ENCODE data around the gene OR5AU1.
A peak's percentile ranks its signal among the peaks of the same experiment; 100 is the strongest.

The OR5AU1 gene

DNA sequence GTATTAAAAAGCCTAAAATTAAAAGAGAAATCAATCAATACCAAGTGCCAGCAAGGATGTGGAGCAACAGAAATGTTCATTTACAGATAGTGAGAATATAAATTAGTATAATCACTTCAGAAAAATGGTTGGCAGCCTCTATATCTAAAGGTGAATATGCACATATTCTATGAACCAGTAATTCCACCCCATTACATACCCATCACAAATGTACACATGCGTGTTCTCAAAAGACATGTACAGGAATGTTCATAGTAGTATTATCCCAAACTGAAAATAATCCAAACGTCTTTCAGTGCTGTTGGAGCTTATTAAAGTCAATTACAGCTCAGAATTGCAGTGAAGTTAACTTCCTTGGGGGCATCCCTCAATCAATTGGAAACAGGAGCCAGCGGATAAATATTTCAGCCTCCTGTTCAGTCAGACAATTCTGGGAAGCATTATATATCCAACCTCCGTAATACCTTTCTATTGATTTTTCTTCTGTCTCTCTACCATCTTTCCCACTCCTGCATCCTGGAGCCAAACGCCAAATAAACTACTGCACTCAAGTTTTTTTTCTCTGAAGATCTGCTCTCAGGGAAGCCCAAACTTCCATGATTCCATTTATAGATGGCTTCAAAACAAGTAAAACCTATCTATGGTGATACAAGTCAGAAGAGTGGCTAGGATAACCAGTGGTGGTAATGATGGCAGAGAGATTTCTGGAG lies 45.0 kb upstream of the OR5AU1 start:
- H3K4me3 ChIP-seq (ENCODE audit: low read depth, low read length): no peak overlapping the region
- no peak for TF ChIP-seq CTCF (IDR thresholded peaks at IDR 0.05; ENCODE audit: low read depth, low read length)

GRCh38 chr14:21199611-21200560 lies 44.0 kb upstream of the OR5AU1 start:
- H3K4me3 ChIP-seq (ENCODE audit: low read depth, low read length): no peak overlapping the region
- TF ChIP-seq CTCF (IDR thresholded peaks at IDR 0.05; ENCODE audit: low read depth, low read length): no peak

DNA sequence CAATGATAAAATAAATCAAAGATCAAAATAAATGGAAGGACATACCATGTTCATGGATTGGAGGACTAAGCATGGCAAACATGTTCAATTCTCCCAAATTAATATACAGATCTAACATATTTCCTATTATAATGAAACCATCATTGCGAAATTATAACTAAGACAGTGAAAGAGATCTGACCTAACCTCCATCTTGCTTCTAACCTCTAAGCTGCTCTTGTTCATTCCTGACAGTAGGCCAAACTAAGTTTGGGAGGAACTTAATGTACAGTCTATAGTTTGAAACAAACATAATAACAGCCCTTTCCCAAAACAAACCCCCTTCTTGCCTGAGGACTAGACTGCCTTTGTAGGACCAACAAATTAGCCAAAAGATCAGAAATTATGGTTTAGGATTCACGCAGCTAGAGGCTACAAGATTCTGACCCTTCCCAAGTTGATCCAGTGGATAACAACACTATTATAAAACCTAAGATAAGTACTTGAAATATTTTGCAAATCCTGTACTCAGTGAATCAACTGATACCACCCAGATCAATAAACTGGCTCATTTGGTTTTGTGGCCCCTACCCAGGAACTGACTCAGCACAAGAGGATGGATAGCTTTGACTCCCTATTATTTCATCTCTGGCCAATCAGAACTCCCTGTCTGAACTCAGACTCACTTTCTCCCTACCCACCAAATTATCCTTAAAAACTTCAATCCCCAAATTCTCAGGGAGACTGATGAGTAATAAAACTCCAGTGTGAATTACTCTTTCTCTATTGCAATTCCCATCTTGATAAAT lies 41.7 kb upstream of the OR5AU1 start:
- no peak overlapping the region for H3K4me3 ChIP-seq (ENCODE audit: low read depth, low read length)
- no peak for TF ChIP-seq CTCF (IDR thresholded peaks at IDR 0.05; ENCODE audit: low read depth, low read length)

DNA sequence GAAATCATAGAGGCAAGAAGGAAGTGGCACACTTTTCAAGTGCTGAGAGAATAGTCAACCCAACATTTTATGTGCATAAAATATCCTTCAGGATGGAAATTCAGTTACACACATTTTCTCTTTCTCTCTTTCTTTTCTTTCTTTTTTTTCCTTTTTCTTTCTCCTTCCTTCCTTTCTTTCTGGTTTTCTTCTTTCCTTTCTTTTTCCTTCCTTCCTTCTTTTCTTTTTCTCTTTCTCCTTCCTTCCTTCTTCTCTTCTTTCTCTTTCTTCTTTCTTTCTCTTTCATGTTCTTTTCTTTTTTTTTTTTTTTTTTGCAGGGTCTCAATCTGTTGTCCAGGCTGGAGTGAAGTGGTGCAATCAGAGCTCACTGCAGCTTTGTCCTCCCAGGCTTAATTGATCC lies 38.7 kb upstream of the OR5AU1 start:
- TF ChIP-seq CTCF (IDR thresholded peaks at IDR 0.05; ENCODE audit: low read depth, low read length): no peak
- no peak overlapping the region for H3K4me3 ChIP-seq (ENCODE audit: low read depth, low read length)

- no peak for TF ChIP-seq CTCF (IDR thresholded peaks at IDR 0.05; ENCODE audit: low read depth, low read length)
Observed at GRCh38 chr14:21192875-21193535, 37.1 kb upstream of the OR5AU1 start.

DNA sequence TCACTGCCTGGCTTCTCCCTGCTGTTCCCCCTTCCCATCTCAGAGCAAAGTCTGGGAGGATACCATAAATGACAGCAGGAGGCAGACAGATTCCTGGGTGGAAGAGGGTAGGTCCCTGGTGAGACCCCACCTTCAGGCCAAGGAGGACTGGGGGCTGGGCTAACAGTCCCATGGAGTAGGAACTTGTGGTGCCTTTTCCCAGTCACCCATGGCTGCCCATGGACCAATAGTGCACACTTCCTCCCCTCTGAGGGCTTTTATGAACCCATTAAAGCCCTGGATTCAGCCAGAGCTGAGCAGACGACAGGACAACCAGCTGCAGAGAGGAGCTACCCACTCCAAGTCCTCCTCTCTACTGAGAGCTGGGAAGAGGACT lies 36.6 kb upstream of the OR5AU1 start:
- H3K4me3 ChIP-seq (ENCODE audit: low read depth, low read length): peak overlapping the region; percentile 38
- no peak for TF ChIP-seq CTCF (IDR thresholded peaks at IDR 0.05; ENCODE audit: low read depth, low read length)

More at GRCh38 chr14:21192875-21193535, 37.1 kb upstream of the OR5AU1 start:
- no peak overlapping the region for H3K4me3 ChIP-seq (ENCODE audit: low read depth, low read length)

All from WI38 (cell line).